Activated CD4-positive, alpha-beta T cell treated with anti-CD3 and anti-CD28 coated beads, Interleukin-2, amount 50 U/mL, for 1 hour (primary cell): ENCODE data around the gene DDX1.
A peak's percentile ranks its signal among the peaks of the same experiment; 100 is the strongest.

Experiments used
- DNase-seq: peaks from one replicate; pipeline ENCODE4 v3.0.0-alpha.2; 2020

Gene DDX1

GRCh38 chr2:15562354-15563031 is 29.2 kb upstream of the DDX1 start:
- DNase-seq: no peak

GRCh38 chr2:15563227-15564100 is 28.2 kb upstream of the DDX1 start:
- no peak for DNase-seq

GRCh38 chr2:15565392-15565791 is 26.3 kb upstream of the DDX1 start:
- no peak for DNase-seq

- DNase-seq: no peak
Observed at GRCh38 chr2:15565994-15566671, 25.5 kb upstream of the DDX1 start.

GRCh38 chr2:15566912-15567311 is 24.8 kb upstream of the DDX1 start:
- DNase-seq: no peak

GRCh38 chr2:15568874-15569273 is 22.8 kb upstream of the DDX1 start:
- DNase-seq: no peak

- DNase-seq: no peak
Observed at GRCh38 chr2:15570104-15570503, 21.6 kb upstream of the DDX1 start.

GRCh38 chr2:15571729-15572128 is 19.9 kb upstream of the DDX1 start:
- no peak for DNase-seq

GRCh38 chr2:15577071-15577735 is 14.5 kb upstream of the DDX1 start:
- peak; percentile 90 for DNase-seq

GRCh38 chr2:15579641-15580040 is 12.0 kb upstream of the DDX1 start:
- DNase-seq: no peak

- no peak for DNase-seq
Observed at GRCh38 chr2:15580451-15580850, 11.2 kb upstream of the DDX1 start.

- DNase-seq: no peak
Observed at GRCh38 chr2:15582710-15583357, 8.8 kb upstream of the DDX1 start.

- no peak for DNase-seq
Observed at GRCh38 chr2:15583826-15584225, 7.8 kb upstream of the DDX1 start.

GRCh38 chr2:15584316-15584715 is 7.4 kb upstream of the DDX1 start:
- no peak for DNase-seq

- no peak for DNase-seq
Observed at GRCh38 chr2:15584767-15585469, 6.8 kb upstream of the DDX1 start.

GRCh38 chr2:15588329-15588919 is 3.2 kb upstream of the DDX1 start:
- DNase-seq: peak; percentile 16

- DNase-seq: no peak
Observed at GRCh38 chr2:15591373-15591691, 336 bp upstream of the DDX1 start.

- DNase-seq: no peak
Observed at GRCh38 chr2:15593327-15593705, 1.6 kb downstream of the DDX1 start.

- DNase-seq: no peak
Observed at GRCh38 chr2:15594291-15595256, 2.9 kb downstream of the DDX1 start.

- DNase-seq: no peak
Observed at GRCh38 chr2:15595342-15595905, 3.8 kb downstream of the DDX1 start.
